MM.1S (cell line): ENCODE results near the gene BCAR3.

Source experiments
- EZH2 ChIP-seq: fragments of 300-600 bp; sonication (generic); optimal IDR thresholded peaks from 2 replicates; pipeline ENCODE3; 2017; ENCODE audit warnings: low read depth, mild to moderate bottlenecking, antibody characterized with exemption, low read length, mixed read lengths
- EZH2phosphoT487 ChIP-seq: fragments of 300-600 bp; sonication (generic); IDR thresholded peaks from 2 replicates; pipeline ENCODE4 v1.6.1; 2018; ENCODE audit warnings: antibody characterized with exemption, low read length
- TF ChIP-seq, protein P1 (sequence below): fragments of 300-600 bp; sonication (generic); IDR thresholded peaks from 2 replicates; pipeline ENCODE4 v1.5.1; 2016; ENCODE audit warnings: antibody characterized with exemption, low read length, mixed read lengths

- TF ChIP-seq, protein P1, sequence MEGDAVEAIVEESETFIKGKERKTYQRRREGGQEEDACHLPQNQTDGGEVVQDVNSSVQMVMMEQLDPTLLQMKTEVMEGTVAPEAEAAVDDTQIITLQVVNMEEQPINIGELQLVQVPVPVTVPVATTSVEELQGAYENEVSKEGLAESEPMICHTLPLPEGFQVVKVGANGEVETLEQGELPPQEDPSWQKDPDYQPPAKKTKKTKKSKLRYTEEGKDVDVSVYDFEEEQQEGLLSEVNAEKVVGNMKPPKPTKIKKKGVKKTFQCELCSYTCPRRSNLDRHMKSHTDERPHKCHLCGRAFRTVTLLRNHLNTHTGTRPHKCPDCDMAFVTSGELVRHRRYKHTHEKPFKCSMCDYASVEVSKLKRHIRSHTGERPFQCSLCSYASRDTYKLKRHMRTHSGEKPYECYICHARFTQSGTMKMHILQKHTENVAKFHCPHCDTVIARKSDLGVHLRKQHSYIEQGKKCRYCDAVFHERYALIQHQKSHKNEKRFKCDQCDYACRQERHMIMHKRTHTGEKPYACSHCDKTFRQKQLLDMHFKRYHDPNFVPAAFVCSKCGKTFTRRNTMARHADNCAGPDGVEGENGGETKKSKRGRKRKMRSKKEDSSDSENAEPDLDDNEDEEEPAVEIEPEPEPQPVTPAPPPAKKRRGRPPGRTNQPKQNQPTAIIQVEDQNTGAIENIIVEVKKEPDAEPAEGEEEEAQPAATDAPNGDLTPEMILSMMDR = no peak
- TF ChIP-seq EZH2phosphoT487 = no peak
- TF ChIP-seq EZH2 = no peak
Observed at GRCh38 chr1:93573940-93574469, 107.6 kb downstream of the BCAR3 start.
